HepG2 (cell line): ENCODE data around the gene ANKRD13C.

Experiments used
- ETV5 ChIP-seq: IDR thresholded peaks from 2 replicates; pipeline ENCODE4 v1.6.1; 2018; ENCODE audit warnings: missing biosample characterization, missing genetic modification reagents, inconsistent platforms, borderline replicate concordance
- RNF2 ChIP-seq: fragments of 450-650 bp; conservative IDR thresholded peaks from 2 replicates; pipeline ENCODE4 v1.6.1; 2016; ENCODE audit warnings: low read depth
- ZZZ3 ChIP-seq: sonication (generic); formaldehyde crosslinking; IDR thresholded peaks from 2 replicates; pipeline ENCODE4 v1.4.0; 2020; ENCODE audit warnings: missing genetic modification reagents, mild to moderate bottlenecking, borderline replicate concordance
- TF ChIP-seq, protein P1 (sequence below): sonication (generic); formaldehyde crosslinking; conservative IDR thresholded peaks from 2 replicates; pipeline ENCODE4 v1.5.0; 2020; ENCODE audit warnings: missing genetic modification reagents

DNA sequence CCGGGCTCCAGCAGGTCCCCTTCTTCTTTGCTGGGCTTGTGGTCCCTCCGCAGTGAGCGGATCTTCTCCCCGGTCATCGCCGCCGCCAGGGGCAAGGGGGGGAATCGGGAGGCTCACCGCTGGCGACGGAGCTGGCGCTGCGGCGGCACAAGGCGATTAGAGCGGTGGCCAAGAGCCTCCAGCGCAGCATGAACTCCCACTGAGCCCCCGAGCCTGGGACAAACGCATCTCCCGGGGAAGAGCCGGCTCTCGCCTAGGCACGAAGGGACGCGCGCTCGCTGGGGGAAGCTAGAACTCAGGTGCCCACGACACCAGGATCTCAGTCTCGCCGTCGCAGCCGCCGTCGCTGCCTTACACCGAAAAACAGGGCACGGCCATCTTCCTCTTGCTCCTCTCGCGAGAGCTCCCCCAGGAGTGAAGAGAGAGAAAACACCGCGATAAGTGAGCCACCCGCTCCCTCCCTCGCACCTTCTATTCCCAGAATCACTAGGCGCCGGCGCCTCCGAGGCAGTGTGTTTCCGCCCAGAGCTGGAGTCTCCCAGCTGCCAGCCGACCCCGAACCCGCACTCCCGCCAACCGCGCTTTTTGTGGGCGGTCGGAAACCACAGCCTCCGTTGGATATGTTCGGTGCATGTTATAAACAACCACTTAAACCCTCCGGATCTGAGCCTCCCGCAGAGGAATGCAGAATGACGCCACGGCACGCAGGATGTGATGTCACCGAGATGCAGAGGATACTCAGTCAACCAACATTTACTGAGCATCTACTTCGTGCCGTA is at the start of gene ANKRD13C:
- TF ChIP-seq RNF2 (no peak; the same call in 1 of the 2 replicates), ZZZ3 (CRISPR knock-in tag) (peak; percentile 85; the same call in 1 of the 2 replicates), ETV5 (CRISPR knock-in tag) (peak; percentile 49; the same call in 1 of the 2 replicates)
- TF ChIP-seq, protein P1, sequence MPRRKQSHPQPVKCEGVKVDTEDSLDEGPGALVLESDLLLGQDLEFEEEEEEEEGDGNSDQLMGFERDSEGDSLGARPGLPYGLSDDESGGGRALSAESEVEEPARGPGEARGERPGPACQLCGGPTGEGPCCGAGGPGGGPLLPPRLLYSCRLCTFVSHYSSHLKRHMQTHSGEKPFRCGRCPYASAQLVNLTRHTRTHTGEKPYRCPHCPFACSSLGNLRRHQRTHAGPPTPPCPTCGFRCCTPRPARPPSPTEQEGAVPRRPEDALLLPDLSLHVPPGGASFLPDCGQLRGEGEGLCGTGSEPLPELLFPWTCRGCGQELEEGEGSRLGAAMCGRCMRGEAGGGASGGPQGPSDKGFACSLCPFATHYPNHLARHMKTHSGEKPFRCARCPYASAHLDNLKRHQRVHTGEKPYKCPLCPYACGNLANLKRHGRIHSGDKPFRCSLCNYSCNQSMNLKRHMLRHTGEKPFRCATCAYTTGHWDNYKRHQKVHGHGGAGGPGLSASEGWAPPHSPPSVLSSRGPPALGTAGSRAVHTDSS (CRISPR knock-in tag), result no peak
